Neuronal stem cell (in vitro differentiated cells): ENCODE data around the gene EME1.

Source experiments
- DNase-seq: peaks from one replicate; pipeline ENCODE4 v3.0.0-alpha.2; 2013; ENCODE audit warnings: low spot score
- H2AFZ ChIP-seq: one replicate; pipeline ENCODE4 v1.6.1; 2013; ENCODE audit warnings: mild to moderate bottlenecking, low read length, inconsistent platforms
- H2AK5ac ChIP-seq: 2 replicates; pipeline ENCODE4 v1.6.1; 2013; ENCODE audit warnings: low read depth, mild to moderate bottlenecking, inconsistent platforms, low read length, moderate library complexity, mixed read lengths
- H2BK120ac ChIP-seq: 2 replicates; pipeline ENCODE4 v1.6.1; 2013; ENCODE audit warnings: low read depth, mild to moderate bottlenecking, inconsistent platforms, low read length, moderate library complexity, mixed read lengths
- H2BK12ac ChIP-seq: one replicate; pipeline ENCODE4 v1.6.1; 2013; ENCODE audit warnings: low read length, inconsistent platforms
- H2BK15ac ChIP-seq: 2 replicates; pipeline ENCODE4 v1.6.1; 2013; ENCODE audit warnings: mild to moderate bottlenecking, low read length, inconsistent platforms, mixed read lengths
- H2BK5ac ChIP-seq: one replicate; pipeline ENCODE4 v1.6.1; 2013; ENCODE audit warnings: inconsistent platforms, mild to moderate bottlenecking, low read length, moderate library complexity
- H3K14ac ChIP-seq: one replicate; pipeline ENCODE4 v1.6.1; 2013; ENCODE audit warnings: low read length, inconsistent platforms
- H3K18ac ChIP-seq: 2 replicates; pipeline ENCODE4 v1.6.1; 2013; ENCODE audit warnings: low read length, inconsistent platforms
- H3K23ac ChIP-seq: 2 replicates; pipeline ENCODE4 v1.6.1; 2013; ENCODE audit warnings: low read depth, mild to moderate bottlenecking, mixed read lengths, low read length, inconsistent platforms; ENCODE audit not compliant: poor library complexity
- H3K27ac ChIP-seq: replicated peaks from 3 replicates; pipeline ENCODE4 v1.5.1; 2013; ENCODE audit warnings: low read length, inconsistent platforms
- H3K27me3 ChIP-seq, 3 experiments: 2 replicates each; pipeline ENCODE4 v1.6.1; 2013; ENCODE audit warnings: low read length in 3 of 3, mild to moderate bottlenecking in 2 of 3, inconsistent platforms in 1 of 3, low read depth in 1 of 3, mixed read lengths in 1 of 3, moderate library complexity in 1 of 3; ENCODE audit not compliant: control insufficient read depth in 3 of 3, insufficient read depth in 3 of 3
- H3K36me3 ChIP-seq, 2 donors: replicated peaks in 1 of 2; 2 replicates each; pipeline ENCODE4 v1.6.1; 2013; ENCODE audit warnings: low read length in 2 of 2; ENCODE audit not compliant: control insufficient read depth in 2 of 2, insufficient read depth in 2 of 2
- H3K4ac ChIP-seq: 2 replicates; pipeline ENCODE4 v1.6.1; 2013; ENCODE audit warnings: inconsistent platforms, mild to moderate bottlenecking, low read length, moderate library complexity
- H3K4me1 ChIP-seq, 2 donors: 1 replicate in 1 of 2; 2 replicates in 1 of 2; pipeline ENCODE4 v1.6.1; 2013; ENCODE audit warnings: low read length in 2 of 2, low read depth in 1 of 2; ENCODE audit not compliant: control insufficient read depth in 2 of 2, insufficient read depth in 1 of 2
- H3K4me2 ChIP-seq: one replicate; pipeline ENCODE4 v1.6.1; 2013; ENCODE audit warnings: mild to moderate bottlenecking, low read length, inconsistent platforms; ENCODE audit not compliant: insufficient read depth, poor library complexity, severe bottlenecking
- H3K4me3 ChIP-seq, 2 donors: 2 replicates each; pipeline ENCODE4 v1.5.1; 2013; ENCODE audit warnings: low read length in 2 of 2, mild to moderate bottlenecking in 2 of 2, inconsistent platforms in 1 of 2, moderate library complexity in 1 of 2
- H3K79me1 ChIP-seq: one replicate; pipeline ENCODE4 v1.6.1; 2013; ENCODE audit warnings: low read depth, mild to moderate bottlenecking, inconsistent platforms, low read length, moderate library complexity
- H3K9ac ChIP-seq: one replicate; pipeline ENCODE4 v1.6.1; 2013; ENCODE audit warnings: mild to moderate bottlenecking, low read depth, low read length, inconsistent platforms; ENCODE audit not compliant: poor library complexity
- H3K9me3 ChIP-seq, 2 donors: replicated peaks in 1 of 2; 2 replicates each; pipeline versions ENCODE3 to v1.6.1; 2013; ENCODE audit warnings: low read length in 2 of 2, mild to moderate bottlenecking in 2 of 2, inconsistent platforms in 1 of 2, low read depth in 1 of 2, mixed read lengths in 1 of 2, moderate library complexity in 1 of 2; ENCODE audit not compliant: control insufficient read depth in 2 of 2, insufficient read depth in 1 of 2
- H4K8ac ChIP-seq: one replicate; pipeline ENCODE4 v1.6.1; 2013; ENCODE audit warnings: low read depth, mild to moderate bottlenecking, inconsistent platforms, low read length, moderate library complexity
- H4K91ac ChIP-seq: one replicate; pipeline ENCODE4 v1.6.1; 2013; ENCODE audit warnings: low read length, low read depth, mild to moderate bottlenecking, inconsistent platforms; ENCODE audit not compliant: poor library complexity
- WGBS, 2 donors: extraction: QIAGEN DNeasy Blood & Tissue Kit; methylation state at CpG; one replicate each; pipeline ENCODE4 v1.1.7; 2013; ENCODE audit warnings: missing lambda C conversion rate in 2 of 2, mixed read lengths in 1 of 2; ENCODE audit not compliant: insufficient read length in 2 of 2, insufficient replicate concordance in 1 of 2; ENCODE audit errors: extremely low coverage in 2 of 2; 5-methylcytosine and 5-hydroxymethylcytosine counted together

The EME1 gene

DNA sequence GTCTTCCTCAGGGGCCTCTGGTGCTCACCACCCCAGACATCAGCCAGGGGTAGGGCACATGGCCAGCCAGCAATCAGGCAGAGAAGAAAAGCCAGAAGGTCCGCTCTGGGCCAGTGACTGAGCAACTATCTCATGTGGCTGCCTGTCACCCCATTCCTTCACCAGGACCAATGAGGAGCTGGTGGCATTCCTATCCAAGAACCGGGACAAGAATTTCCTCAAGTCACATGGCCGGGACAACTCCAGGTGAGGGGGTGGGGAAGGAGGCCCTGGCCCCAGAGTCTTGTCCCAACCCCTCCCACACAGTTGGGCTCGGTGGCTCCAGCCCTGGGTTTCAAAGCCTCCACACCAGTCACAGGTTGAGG, 17.7 kb upstream of the EME1 start:
- Histone ChIP-seq H4K8ac (no peak overlapping the region), H3K14ac (no peak overlapping the region), H3K4me2 (no peak overlapping the region), H3K18ac (no peak overlapping the region), H4K91ac (no peak overlapping the region), H3K9me3 (no peaks in the 10 kb centered on the region), H2BK15ac (no peak overlapping the region), H3K27ac (no peak overlapping the region), H3K9ac (no peak overlapping the region), H3K79me1 (peaks cover 20% of the 10 kb centered on the region), H2AK5ac (no peak overlapping the region), H2BK120ac (no peak overlapping the region), H3K4me3 (no peak overlapping the region), H3K27me3 (no peaks in the 10 kb centered on the region), H2BK12ac (no peak overlapping the region), H3K4ac (no peak overlapping the region), H3K36me3 (peaks cover 66 to 86% of the 10 kb centered on the region in 2 donors), H2BK5ac (peak overlapping the region; percentile 39), H2AFZ (no peak overlapping the region), H3K4me1 (peaks cover 0 to 2% of the 10 kb centered on the region in 2 donors), H3K23ac (no peak overlapping the region)
- no peak for DNase-seq
- WGBS, 2 donors = no CpG with 5 or more reads among the region's 4 CpGs

DNA sequence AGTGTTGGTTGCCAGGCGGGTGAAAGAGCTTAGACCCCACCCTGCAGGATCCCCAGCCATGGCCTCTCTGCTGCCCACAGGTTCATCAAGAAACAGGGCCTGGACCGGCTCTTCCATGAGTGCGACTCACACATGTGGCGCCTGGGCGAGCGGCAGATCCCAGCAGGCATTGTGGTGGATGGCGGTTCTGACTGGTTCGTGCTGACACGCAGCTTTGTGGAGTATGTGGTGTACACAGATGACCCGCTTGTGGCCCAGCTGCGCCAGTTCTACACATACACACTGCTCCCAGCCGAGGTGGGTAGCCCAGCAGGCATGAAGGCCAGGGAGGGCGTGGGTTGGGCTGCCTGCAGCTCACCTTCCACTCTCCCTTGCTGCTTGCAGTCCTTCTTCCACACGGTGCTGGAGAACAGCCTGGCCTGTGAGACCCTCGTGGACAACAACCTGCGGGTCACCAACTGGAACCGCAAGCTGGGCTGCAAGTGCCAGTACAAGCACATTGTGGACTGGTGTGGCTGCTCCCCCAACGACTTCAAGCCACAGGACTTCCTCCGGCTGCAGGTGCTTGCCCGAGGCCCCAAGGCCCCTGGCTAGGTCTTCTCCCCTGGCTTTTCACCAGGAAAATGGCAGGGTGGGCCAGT, 17.2 kb upstream of the EME1 start:
- Histone ChIP-seq H3K14ac (no peak overlapping the region), H2BK15ac (no peak overlapping the region), H2AK5ac (no peak overlapping the region), H4K8ac (peak overlapping the region; percentile 65), H3K9ac (peak overlapping the region; percentile 60), H3K4me1 (peaks cover 0 to 2% of the 10 kb centered on the region in 2 donors), H3K23ac (peak overlapping the region; percentile 80), H2BK12ac (no peak overlapping the region), H2BK120ac (no peak overlapping the region), H4K91ac (no peak overlapping the region), H3K79me1 (peaks cover 20% of the 10 kb centered on the region), H3K18ac (no peak overlapping the region), H2BK5ac (no peak overlapping the region), H3K27ac (no peak overlapping the region), H3K4me2 (no peak overlapping the region), H3K4ac (no peak overlapping the region), H2AFZ (no peak overlapping the region), H3K4me3 (no peak overlapping the region), H3K36me3 (peaks cover 63 to 90% of the 10 kb centered on the region in 2 donors), H3K9me3 (no peaks in the 10 kb centered on the region), H3K27me3 (no peaks in the 10 kb centered on the region)
- DNase-seq = no peak
- no CpG with 5 or more reads among the region's 20 CpGs for WGBS, 2 donors

DNA sequence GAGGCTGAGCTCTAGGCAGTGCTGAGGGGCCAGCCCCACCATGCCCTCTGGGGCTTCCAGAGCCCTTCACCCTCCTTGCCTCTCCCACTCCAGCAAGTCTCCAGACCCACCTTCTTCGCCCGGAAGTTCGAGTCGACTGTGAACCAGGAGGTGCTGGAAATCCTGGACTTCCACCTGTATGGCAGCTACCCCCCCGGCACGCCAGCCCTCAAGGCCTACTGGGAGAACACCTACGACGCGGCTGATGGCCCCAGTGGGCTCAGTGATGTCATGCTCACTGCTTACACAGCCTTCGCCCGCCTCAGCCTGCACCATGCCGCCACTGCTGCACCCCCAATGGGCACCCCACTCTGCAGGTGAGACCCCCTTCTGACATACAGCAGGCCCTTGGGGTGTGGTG, 16.6 kb upstream of the EME1 start:
- H2BK12ac ChIP-seq = no peak overlapping the region
- no peak overlapping the region for H3K14ac ChIP-seq
- no peak overlapping the region for H4K91ac ChIP-seq
- no CpG with 5 or more reads among the region's 12 CpGs for WGBS, 2 donors
- no peak overlapping the region for H2BK15ac ChIP-seq
- no peak for DNase-seq
- H2BK120ac ChIP-seq = no peak overlapping the region
- no peak overlapping the region for H2BK5ac ChIP-seq
- no peak overlapping the region for H4K8ac ChIP-seq
- no peak overlapping the region for H3K18ac ChIP-seq
- H3K4me1 ChIP-seq = peaks cover 0 to 2% of the 10 kb centered on the region in 2 donors
- no peaks in the 10 kb centered on the region for H3K27me3 ChIP-seq
- no peaks in the 10 kb centered on the region for H3K9me3 ChIP-seq
- peaks cover 63 to 94% of the 10 kb centered on the region in 2 donors for H3K36me3 ChIP-seq
- no peak overlapping the region for H3K4me3 ChIP-seq
- peaks cover 19% of the 10 kb centered on the region for H3K79me1 ChIP-seq
- H2AFZ ChIP-seq = no peak overlapping the region
- H2AK5ac ChIP-seq = no peak overlapping the region
- H3K4me2 ChIP-seq = no peak overlapping the region
- no peak overlapping the region for H3K27ac ChIP-seq
- H3K4ac ChIP-seq = no peak overlapping the region
- peak overlapping the region; percentile 65 for H3K23ac ChIP-seq
- no peak overlapping the region for H3K9ac ChIP-seq

DNA sequence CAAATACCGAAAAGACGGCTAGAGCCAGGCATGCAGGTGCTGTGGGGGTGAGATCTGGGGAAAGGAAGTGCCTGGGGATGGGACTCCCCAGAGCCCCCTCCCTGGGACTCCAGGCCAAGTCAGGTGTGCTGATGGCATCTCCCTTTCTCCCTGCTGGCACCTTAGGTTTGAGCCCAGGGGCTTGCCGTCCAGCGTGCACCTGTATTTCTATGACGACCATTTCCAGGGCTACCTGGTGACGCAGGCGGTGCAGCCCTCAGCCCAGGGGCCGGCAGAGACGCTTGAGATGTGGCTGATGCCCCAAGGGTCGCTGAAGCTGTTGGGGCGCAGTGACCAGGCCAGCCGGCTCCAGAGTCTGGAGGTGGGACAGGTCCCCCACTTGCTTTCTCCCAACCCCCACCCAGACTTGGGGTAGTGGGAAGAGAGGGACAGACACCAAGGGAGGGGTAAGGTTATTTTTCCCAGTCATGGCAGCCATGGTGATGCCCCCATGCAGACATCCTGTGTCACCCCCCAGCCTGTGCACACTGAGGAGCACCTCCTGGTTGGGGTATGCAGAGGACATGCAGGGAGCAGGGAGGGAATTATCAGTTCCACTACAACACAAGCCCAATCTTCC, 16.0 kb upstream of the EME1 start:
- no CpG with 5 or more reads among the region's 12 CpGs for WGBS, 2 donors
- Histone ChIP-seq H3K27me3 (no peaks in the 10 kb centered on the region), H2BK12ac (no peak overlapping the region), H2AK5ac (no peak overlapping the region), H2BK120ac (no peak overlapping the region), H3K9me3 (no peaks in the 10 kb centered on the region), H4K8ac (no peak overlapping the region), H3K4ac (no peak overlapping the region), H2BK5ac (no peak overlapping the region), H2BK15ac (no peak overlapping the region), H3K79me1 (peaks cover 17% of the 10 kb centered on the region), H3K4me3 (no peak overlapping the region), H3K18ac (no peak overlapping the region), H3K14ac (no peak overlapping the region), H3K4me2 (no peak overlapping the region), H3K4me1 (peaks cover 0 to 2% of the 10 kb centered on the region in 2 donors), H3K9ac (no peak overlapping the region), H4K91ac (no peak overlapping the region), H3K36me3 (peaks cover 61 to 91% of the 10 kb centered on the region in 2 donors), H3K27ac (no peak overlapping the region), H2AFZ (no peak overlapping the region), H3K23ac (no peak overlapping the region)
- DNase-seq = no peak
